Heart left ventricle (tissue), 16 donors: ENCODE data around the gene VBP1. TPM values are rescaled to one million over a fixed set of nuclear protein-coding genes. Genes with fewer than 3 reads are reported as not detected.
A peak's percentile ranks its signal among the peaks of the same experiment; 100 is the strongest.
"Not testable (repeated sequence)": the region's sequence is repeated elsewhere in the genome, so short reads cannot be mapped to it uniquely, and the experiment has no call there.

Source experiments
- ATAC-seq, 4 donors: fragments of 200-7000 bp; cut with Tn5 transposase; one replicate each; pipeline ENCODE4 v1.9.1; 2020 to 2022; ENCODE audit warnings: moderate library complexity in 4 of 4, mild to moderate bottlenecking in 3 of 4, moderate number of reproducible peaks in 1 of 4
- DNase-seq, 5 donors: peaks; one replicate each; pipeline ENCODE4 v3.0.0-alpha.2; 2020
- H3K27ac ChIP-seq, 12 donors: fragments of 200-600 bp; sonication (generic) in 4 of 12; one replicate each; pipeline versions ENCODE4 v1.5.0 to v1.8.0; 2016 to 2022; ENCODE audit warnings: mild to moderate bottlenecking in 2 of 12
- H3K27me3 ChIP-seq, 9 donors: fragments of 200-600 bp; sonication (generic) in 2 of 9; one replicate each; pipeline versions ENCODE4 v1.5.1 to v1.8.0; 2016 to 2022; ENCODE audit warnings: mild to moderate bottlenecking in 3 of 9
- H3K36me3 ChIP-seq, 9 donors: fragments of 200-600 bp; sonication (generic) in 2 of 9; one replicate each; pipeline versions ENCODE4 v1.5.0 to v1.8.0; 2018 to 2022; ENCODE audit warnings: mild to moderate bottlenecking in 2 of 9
- H3K4me1 ChIP-seq, 12 donors: fragments of 200-600 bp; sonication (generic) in 4 of 12; one replicate each; pipeline versions ENCODE4 v1.5.0 to v1.8.0; 2016 to 2022; ENCODE audit warnings: mild to moderate bottlenecking in 3 of 12
- H3K4me3 ChIP-seq, 12 donors: fragments of 200-600 bp; sonication (generic) in 4 of 12; one replicate each; pipeline versions ENCODE4 v1.5.0 to v1.8.0; 2017 to 2022; ENCODE audit warnings: mild to moderate bottlenecking in 9 of 12, moderate library complexity in 4 of 12
- H3K9me3 ChIP-seq, 12 donors: fragments of 200-600 bp; sonication (generic) in 4 of 12; one replicate each; pipeline versions ENCODE4 v1.5.0 to v1.8.0; 2016 to 2022; ENCODE audit warnings: mild to moderate bottlenecking in 1 of 12
- POLR2A ChIP-seq, 2 donors: fragments of 450-650 bp; IDR thresholded peaks; one replicate each; pipeline ENCODE4 v1.6.1; 2017; ENCODE audit warnings: antibody characterized with exemption in 2 of 2, mild to moderate bottlenecking in 2 of 2, moderate library complexity in 2 of 2
- WGBS, 4 donors: extraction: QIAGEN DNeasy Blood & Tissue Kit in 2 of 4; methylation state at CpG; one replicate each; pipeline versions ENCODE4 v1.1.5 to v1.1.7; 2013 to 2018; 5-methylcytosine and 5-hydroxymethylcytosine counted together
- intact Hi-C, 10 donors: fragments of 100-400 bp; cut with DNase I; formaldehyde crosslinking; loops; one replicate each; pipeline versions ENCODE4 v1.11.1 to v1.14.2; 2022
- polyA plus RNA-seq, 2 donors: library from polyadenylated mRNA; stranded (reverse); fragments of 200-250 nt; gene quantifications; one replicate each; pipeline ENCODE4 v1.2.3, GENCODE V29; 2013
- total RNA-seq, 9 donors: library from RNA; depleted of rRNA in 2 of 9; stranded (reverse); fragments of >200 nt in 2 of 9; fragmentation: NEBNext Ultra II Directional in 3 of 9; extraction: Animal tissue kit (Norgen Biotek cat#: 25700) in 3 of 9; gene quantifications; one replicate each; pipeline versions ENCODE4 v1.1.0 to v1.2.4, GENCODE V29; 2016 to 2023
- TF ChIP-seq, protein P1 (sequence below), 12 donors: fragments of 200-600 bp; sonication (generic) in 4 of 12; IDR thresholded peaks; one replicate each; pipeline versions ENCODE4 v1.5.0 to v1.8.0; 2018 to 2022; ENCODE audit warnings: antibody characterized with exemption in 12 of 12, mild to moderate bottlenecking in 5 of 12
- donor health status: ischemic (EF 13 %, LVEDD 7.1; RV severe dilation, severe dysfunction).
- donor health status: healthy with polysubstance abuse.
- donor health status: DM: no; HTN: yes; CAD: no.
- donor health status: DM: no; HTN: no; CAD: no.
- donor health status: ischemic (EF 25% LVEDD 6.9; RV normal size, moderate dysfunction).
- donor health status: ischemic (EF 25% LVEDD 5.7; RV mildly dilated, moderate dysfunction).
- donor health status: healthy.
- donor health status: DM: yes; HTN: yes; CAD: no.
- donor health status: ischemic (EF 35%, LVEDD 5.7; RV mildly dilated, moderate dysfunction).
- donor health status: nonischemic (EF 11% LVEDD 7.7; RV severe dilation, severe dysfunction).
- donor health status: DM: yes; HTN: yes; CAD: no.
- donor health status: PGD.
- donor health status: ischemic (EF 29% LVEDD 5.4; RV normal size, mild dysfunction).
- donor health status: nonischemic (EF 23%, LVEDD 6.1; RV moderate dilation, normal function).

Gene VBP1
- total and polyA plus RNA-seq, 11 donors: 35.7 to 82.8 (median 72.3) TPM

DNA sequence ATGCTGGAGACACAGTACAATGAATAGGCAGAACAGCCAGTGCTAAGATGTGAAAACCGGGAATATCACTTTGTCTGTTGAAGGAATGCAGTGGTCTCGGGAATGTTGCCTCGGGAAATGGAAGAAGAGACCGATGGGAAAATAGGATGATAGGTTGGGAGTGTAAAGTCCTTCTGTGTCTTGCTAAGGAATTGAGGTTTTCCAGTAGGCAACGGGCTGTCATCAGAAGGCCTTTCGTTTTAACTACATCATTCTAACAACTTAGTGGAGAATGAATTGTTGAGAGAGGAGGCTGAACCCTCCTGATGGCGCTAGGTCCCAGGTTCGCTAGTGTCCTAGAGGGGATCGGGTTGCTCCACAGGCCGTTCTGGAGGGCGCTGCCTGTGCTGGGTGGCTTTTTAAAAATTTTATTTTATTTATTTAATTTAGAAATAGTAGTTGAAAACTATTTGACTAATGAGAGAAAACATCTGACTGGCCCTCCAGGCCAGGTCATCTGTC lies 730 bp downstream of the VBP1 start:
- 9 to 44% (median 25%) methylated on average over 11 of the region's 11 CpGs for WGBS, 4 donors
- H3K9me3 ChIP-seq: no peaks in the 10 kb centered on the region
- no peaks in the 10 kb centered on the region for H3K27me3 ChIP-seq
- peaks cover 0 to 27% (median 5%) of the 10 kb centered on the region in 12 donors for H3K4me1 ChIP-seq
- ATAC-seq (no peak), DNase-seq (no peak)
- peaks cover 0 to 21% (median 7%) of the 10 kb centered on the region in 9 donors for H3K36me3 ChIP-seq
- TF ChIP-seq, protein P1, sequence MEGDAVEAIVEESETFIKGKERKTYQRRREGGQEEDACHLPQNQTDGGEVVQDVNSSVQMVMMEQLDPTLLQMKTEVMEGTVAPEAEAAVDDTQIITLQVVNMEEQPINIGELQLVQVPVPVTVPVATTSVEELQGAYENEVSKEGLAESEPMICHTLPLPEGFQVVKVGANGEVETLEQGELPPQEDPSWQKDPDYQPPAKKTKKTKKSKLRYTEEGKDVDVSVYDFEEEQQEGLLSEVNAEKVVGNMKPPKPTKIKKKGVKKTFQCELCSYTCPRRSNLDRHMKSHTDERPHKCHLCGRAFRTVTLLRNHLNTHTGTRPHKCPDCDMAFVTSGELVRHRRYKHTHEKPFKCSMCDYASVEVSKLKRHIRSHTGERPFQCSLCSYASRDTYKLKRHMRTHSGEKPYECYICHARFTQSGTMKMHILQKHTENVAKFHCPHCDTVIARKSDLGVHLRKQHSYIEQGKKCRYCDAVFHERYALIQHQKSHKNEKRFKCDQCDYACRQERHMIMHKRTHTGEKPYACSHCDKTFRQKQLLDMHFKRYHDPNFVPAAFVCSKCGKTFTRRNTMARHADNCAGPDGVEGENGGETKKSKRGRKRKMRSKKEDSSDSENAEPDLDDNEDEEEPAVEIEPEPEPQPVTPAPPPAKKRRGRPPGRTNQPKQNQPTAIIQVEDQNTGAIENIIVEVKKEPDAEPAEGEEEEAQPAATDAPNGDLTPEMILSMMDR (IDR thresholded peaks at IDR 0.05): no peak
- TF ChIP-seq POLR2A (IDR thresholded peaks at IDR 0.05): no peak
- intact Hi-C loops: loop anchor here in 3 of 10 donors (5.0 to 10.0 kb wide), 3 partner anchors 122 to 665 kb away; partner anchors contain the start of gene VAMP7 (in 1 of the 3)
- H3K4me3 ChIP-seq: peak overlapping the region; percentile 47 to 88 (median 74)
- peak overlapping the region; percentile 79 to 92 (median 88) for H3K27ac ChIP-seq

DNA sequence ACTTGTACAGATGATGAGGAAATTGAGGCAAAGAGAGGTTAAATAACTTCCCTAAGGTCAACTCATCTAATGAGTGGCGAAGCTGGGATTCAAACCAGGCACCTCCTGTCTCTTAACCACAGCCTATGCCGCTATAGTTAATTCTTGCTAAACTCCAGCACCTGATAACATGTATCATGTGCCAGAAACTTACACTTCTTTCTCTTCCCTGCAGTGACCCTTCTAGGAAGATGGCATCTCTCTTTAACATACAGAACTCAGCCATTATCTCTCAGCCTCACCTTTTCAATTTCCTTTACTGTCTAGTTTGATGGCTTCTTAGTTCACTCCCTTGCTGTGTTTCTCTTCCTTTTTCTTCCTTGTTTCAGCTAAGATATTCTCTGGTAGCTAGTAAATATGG lies 2.5 kb downstream of the VBP1 start:
- Histone ChIP-seq H3K36me3 (peaks cover 0 to 21% (median 11%) of the 10 kb centered on the region in 9 donors), H3K9me3 (no peaks in the 10 kb centered on the region), H3K4me3 (no peak overlapping the region), H3K27me3 (no peaks in the 10 kb centered on the region), H3K27ac (no peak overlapping the region), H3K4me1 (peaks cover 0 to 27% (median 5%) of the 10 kb centered on the region in 12 donors)
- intact Hi-C loops: loop anchor here in 3 of 10 donors (5.0 to 10.0 kb wide), 3 partner anchors 124 to 664 kb away; partner anchors contain the start of gene VAMP7 (in 1 of the 3)
- DNase-seq: no peak
- WGBS, 4 donors: 64 to 76% (median 73%) methylated on average over 2 of the region's 2 CpGs
- TF ChIP-seq POLR2A (IDR thresholded peaks at IDR 0.05): no peak
- TF ChIP-seq, protein P1 (IDR thresholded peaks at IDR 0.05): no peak
- ATAC-seq: no peak

DNA sequence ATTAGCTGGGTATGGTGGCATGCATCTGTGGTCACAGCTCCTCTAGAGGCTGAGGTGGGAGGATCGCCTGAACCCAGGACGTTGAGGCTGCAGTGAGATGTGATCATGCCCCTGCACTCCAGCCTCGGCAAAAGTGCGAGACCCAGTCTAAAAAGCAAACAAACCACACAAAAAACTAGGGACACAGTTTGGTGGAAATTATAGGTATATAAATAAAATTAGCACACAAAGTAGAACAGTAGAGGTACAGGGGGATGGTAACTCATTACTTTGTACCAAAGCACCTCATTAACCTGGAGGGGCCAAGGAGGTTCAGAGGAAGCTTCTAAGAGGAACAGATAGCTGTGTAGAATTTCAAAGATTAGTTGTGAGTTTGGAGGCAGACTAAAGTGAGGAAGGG lies 5.1 kb downstream of the VBP1 start:
- peaks cover 0 to 34% (median 17%) of the 10 kb centered on the region in 9 donors for H3K36me3 ChIP-seq
- no peak overlapping the region for H3K27ac ChIP-seq
- intact Hi-C loops: no loop called here
- 85 to 96% (median 92%) methylated on average over 4 of the region's 4 CpGs for WGBS, 4 donors
- no peak for DNase-seq
- no peak overlapping the region for H3K4me3 ChIP-seq
- H3K9me3 ChIP-seq: no peaks in the 10 kb centered on the region
- H3K4me1 ChIP-seq: peaks cover 0 to 23% (median 5%) of the 10 kb centered on the region in 12 donors
- no peak for TF ChIP-seq POLR2A (IDR thresholded peaks at IDR 0.05)
- TF ChIP-seq, protein P1 (IDR thresholded peaks at IDR 0.05): no peak
- ATAC-seq: no peak
- H3K27me3 ChIP-seq: no peaks in the 10 kb centered on the region

DNA sequence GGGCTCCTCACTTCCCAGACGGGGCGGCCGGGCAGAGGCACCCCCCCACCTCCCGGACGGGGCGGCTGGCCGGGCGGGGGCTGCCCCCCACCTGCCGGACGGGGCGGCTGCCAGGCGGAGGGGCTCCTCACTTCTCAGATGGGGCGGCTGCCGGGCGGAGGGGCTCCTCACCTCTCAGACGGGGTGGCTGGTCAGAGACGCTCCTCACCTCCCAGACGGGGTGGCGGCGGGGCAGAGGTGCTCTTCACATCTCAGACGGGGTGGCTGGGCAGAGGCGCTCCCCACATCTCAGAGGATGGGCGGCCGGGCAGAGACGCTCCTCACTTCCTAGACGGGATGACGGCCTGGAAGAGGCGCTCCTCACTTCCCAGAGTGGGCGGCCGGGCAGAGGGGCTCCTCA lies 7.5 kb downstream of the VBP1 start:
- ATAC-seq, intact Hi-C loops, H3K27me3 ChIP-seq, H3K4me1 ChIP-seq, H3K4me3 ChIP-seq, H3K9me3 ChIP-seq, DNase-seq, H3K27ac ChIP-seq: not testable (repeated sequence)
- peaks cover 0 to 54% (median 35%) of the 10 kb centered on the region in 9 donors for H3K36me3 ChIP-seq
- WGBS, 4 donors: 92 to 98% (median 97%) methylated on average over 20 to 30 of the region's 30 CpGs

DNA sequence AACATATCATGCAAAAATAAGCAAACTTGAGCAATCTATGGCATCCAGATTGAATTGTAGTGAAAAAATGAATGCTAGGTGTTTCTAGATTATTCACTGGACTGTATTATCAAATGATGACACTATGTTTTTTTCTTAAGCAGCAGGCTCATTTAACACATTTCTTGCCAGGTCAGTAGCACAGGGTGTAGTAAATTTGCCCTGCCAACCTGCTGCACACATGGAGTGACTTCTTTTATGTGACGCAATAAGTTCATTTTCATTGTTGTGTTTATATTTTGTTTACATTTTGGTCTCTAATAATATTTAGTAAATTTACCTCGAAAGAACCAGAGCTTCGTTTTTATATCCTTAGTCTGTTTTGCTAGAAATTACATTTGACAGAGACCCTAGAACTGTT lies 9.5 kb downstream of the VBP1 start:
- intact Hi-C loops: no loop called here
- DNase-seq (no peak), ATAC-seq (no peak)
- whole genome bisulfite sequencing, 4 donors: 72 to 96% (median 86%) methylated on average over 3 of the region's 3 CpGs
- no peak for TF ChIP-seq POLR2A (IDR thresholded peaks at IDR 0.05)
- TF ChIP-seq, protein P1 (IDR thresholded peaks at IDR 0.05): no peak
- Histone ChIP-seq H3K36me3 (peaks cover 0 to 65% (median 42%) of the 10 kb centered on the region in 9 donors), H3K27ac (no peak overlapping the region), H3K9me3 (no peaks in the 10 kb centered on the region), H3K4me3 (no peak overlapping the region), H3K27me3 (no peaks in the 10 kb centered on the region), H3K4me1 (peaks cover 0 to 4% (median 0%) of the 10 kb centered on the region in 12 donors)
